HFF-Myc (cell line): Measurements from ENCODE around the gene OR13J1.

Experiments
- DNase-seq: peaks from one replicate; pipeline ENCODE4 v3.0.0-alpha.2; 2011; ENCODE audit warnings: low read depth; ENCODE audit errors: extremely low read depth
- H3K4me3 ChIP-seq: replicated peaks from 2 replicates; pipeline ENCODE4 v1.5.1; 2011; ENCODE audit warnings: low read depth, mild to moderate bottlenecking, control low read depth, low read length
- TF ChIP-seq, protein P1 (sequence below): IDR thresholded peaks from 2 replicates; pipeline ENCODE4 v1.5.1; 2012; ENCODE audit warnings: mild to moderate bottlenecking, low read depth, low read length, control low read depth; ENCODE audit errors: missing control alignments

Gene OR13J1

DNA sequence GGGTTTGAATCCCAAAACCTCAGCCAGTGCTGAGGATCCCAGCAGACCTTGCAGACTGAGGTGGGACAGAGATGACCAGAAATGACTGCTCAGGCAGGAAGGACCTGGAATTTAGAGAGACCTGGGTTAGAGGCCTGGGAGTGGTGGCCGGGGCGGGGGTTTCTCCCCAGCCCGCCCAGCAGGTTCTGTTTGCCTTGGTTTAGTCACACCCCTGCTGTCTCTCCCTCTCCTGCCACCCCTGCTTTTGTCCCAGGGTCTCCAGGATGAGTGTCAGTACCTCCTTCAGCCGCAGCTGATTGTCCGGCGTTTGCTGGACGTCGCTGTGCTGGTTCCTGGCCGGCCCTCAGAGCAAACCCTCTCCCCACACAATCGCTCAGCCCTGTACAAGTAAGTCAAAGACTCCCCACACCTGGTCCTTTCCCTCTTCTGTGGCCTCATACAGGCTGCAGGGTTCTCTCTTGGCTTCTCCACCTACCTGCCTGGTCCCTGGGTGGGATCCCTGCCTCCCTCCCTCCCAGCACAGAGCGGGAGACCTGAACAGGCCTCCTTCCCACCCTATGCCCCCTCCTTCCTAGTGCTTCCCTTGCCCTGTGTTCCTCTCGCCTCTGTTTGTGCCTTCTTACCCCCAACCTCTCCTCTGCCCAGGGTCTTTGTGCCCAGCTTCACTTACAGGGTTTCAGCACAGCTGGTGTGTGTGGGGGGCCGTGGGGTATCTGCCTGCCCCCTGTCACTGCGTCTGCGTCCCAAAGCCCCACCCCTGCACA is 29.1 kb downstream of the OR13J1 start:
- TF ChIP-seq, protein P1, sequence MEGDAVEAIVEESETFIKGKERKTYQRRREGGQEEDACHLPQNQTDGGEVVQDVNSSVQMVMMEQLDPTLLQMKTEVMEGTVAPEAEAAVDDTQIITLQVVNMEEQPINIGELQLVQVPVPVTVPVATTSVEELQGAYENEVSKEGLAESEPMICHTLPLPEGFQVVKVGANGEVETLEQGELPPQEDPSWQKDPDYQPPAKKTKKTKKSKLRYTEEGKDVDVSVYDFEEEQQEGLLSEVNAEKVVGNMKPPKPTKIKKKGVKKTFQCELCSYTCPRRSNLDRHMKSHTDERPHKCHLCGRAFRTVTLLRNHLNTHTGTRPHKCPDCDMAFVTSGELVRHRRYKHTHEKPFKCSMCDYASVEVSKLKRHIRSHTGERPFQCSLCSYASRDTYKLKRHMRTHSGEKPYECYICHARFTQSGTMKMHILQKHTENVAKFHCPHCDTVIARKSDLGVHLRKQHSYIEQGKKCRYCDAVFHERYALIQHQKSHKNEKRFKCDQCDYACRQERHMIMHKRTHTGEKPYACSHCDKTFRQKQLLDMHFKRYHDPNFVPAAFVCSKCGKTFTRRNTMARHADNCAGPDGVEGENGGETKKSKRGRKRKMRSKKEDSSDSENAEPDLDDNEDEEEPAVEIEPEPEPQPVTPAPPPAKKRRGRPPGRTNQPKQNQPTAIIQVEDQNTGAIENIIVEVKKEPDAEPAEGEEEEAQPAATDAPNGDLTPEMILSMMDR: no peak
- H3K4me3 ChIP-seq: no peak overlapping the region
- DNase-seq: no peak

DNA sequence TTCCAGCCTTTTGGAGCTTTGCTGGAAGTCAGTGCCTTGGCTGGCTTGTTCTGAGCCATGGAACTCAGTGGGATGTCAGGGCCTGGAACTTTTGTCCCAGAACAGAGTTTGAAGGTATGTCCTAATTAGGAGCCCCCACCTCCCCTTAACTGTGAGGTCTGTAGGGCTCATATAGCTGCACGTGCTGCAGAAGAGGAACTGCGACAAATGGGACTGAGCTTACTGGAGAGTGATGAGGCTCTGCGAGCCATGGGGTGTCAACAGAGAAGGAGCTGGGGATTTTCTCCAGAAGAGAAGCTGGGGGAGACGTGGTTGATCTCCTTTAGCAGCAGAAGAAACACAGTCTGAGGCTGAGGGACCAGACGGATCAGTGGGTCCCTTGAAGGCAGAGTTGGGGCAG is 30.3 kb downstream of the OR13J1 start:
- TF ChIP-seq, protein P1: no peak
- H3K4me3 ChIP-seq: no peak overlapping the region
- DNase-seq: no peak

DNA sequence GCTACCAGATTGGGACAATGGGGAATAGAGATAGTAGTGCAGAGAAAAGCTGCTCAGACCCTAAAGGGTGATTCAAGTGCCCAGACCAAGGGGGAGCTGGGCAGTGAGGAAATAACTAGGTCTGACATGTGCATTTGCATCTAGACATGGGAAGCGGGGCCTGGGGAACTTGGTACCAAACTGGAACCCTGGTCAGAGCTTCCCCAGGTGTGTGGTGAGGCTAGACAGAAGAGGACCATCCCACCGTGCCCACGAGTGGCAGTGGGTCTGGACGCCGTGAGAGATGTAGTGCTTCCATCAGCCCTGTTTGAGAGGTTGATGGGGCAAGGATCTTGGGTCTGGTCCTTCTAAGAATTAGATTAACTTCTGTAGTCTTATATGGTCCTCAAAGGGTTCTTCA is 33.6 kb downstream of the OR13J1 start:
- TF ChIP-seq, protein P1: no peak
- no peak for DNase-seq

DNA sequence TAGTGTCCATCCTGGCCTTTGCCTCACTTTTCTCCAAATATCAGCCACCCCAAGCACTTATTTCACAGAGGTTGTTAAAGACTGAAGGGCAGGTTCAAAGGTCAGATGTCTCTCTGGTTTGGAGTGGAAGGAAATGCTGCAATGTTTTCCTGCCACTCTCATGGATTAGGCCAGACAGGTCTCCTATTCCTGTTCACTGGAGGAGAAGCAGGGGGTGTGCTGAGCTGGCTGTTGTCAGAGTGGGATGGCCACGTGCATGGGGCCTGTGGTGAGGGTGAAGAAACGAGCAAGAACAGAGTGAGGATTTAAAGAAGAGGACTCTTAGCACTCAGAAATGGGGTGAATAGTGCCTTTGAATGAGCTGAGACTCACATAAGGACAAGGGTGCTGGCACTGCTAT is 34.4 kb downstream of the OR13J1 start:
- DNase-seq: no peak
- no peak overlapping the region for H3K4me3 ChIP-seq
- TF ChIP-seq, protein P1: no peak

More for the DNA sequence above, 33.6 kb downstream of the OR13J1 start:
- no peak overlapping the region for H3K4me3 ChIP-seq

DNA sequence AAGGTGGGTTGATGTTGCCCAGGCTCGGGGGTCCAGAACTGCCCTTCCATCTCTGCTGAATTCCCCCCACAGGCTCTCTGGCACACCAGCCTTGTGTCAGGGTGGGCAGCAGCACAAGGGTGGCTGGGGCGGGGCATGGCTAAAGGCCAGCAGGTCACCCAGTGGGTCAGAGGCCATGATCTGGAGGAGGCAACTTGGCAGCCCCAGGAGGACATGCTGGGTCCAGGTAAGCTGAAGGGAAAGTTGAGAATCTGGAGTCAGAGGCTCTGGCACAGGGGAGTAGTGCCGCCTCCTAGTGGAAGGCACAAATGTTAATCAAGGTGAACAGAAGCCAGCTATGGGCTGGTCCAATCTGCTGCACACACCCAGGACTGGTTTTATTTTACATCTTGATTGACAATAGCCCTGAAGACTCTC is 35.0 kb downstream of the OR13J1 start:
- H3K4me3 ChIP-seq: no peak overlapping the region
- no peak for DNase-seq
- TF ChIP-seq, protein P1: peak; percentile 40

DNA sequence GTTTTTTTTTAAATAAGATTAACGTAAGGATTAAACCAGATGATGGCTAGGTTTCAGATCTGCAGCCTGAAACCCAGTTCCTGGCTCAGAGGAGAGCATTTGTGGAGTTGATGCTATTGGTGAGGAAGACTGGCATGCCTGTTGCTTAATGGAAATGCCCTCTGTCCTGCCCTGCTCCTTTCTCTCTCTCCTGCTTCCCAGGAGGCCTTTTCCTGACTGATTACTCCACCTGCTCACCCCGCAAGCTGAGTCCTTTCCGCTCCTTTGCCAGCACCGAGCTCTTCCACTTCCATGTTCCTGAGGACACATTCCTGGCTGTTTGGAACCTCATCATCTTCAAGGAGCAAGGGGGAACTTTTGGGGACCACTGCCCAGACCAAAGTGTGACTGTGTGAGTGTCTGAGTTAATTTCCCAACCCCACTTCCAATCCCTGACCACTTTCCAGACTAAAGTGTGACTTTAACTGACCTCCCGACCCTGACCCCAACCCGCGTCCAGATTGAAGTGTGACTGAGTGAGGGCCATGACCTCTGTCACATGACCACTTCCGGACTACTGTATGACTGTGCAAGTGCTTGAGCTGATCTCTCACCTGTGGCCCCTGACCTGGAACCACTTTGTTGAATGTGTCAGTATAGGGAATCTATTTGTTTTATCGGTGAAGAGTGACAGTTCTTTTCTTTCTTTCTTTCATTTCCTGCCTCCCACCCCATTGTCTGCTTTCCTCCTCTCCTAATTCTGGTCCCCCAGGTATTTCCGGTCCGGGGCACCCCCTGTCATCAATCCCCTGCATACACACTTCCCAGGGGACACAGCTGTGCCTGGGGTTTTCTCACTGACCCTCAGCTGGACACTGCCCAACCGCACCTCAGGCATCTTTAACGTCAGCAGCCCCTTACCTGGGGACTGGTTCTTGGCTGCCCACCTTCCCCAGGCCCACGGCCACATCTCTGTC is 35.7 kb downstream of the OR13J1 start:
- no peak overlapping the region for H3K4me3 ChIP-seq
- DNase-seq: no peak
- TF ChIP-seq, protein P1: no peak
